Gastrocnemius medialis (tissue), 4 donors: ENCODE measurements around the gene SP110. TPM values are rescaled to one million over a fixed set of nuclear protein-coding genes. Genes with fewer than 3 reads are reported as not detected.

Experiments
- ATAC-seq, 2 donors: fragments of 150-250 bp; one replicate each; pipeline ENCODE4 v1.9.1; 2016
- DNase-seq, 2 donors: peaks; one replicate each; pipeline ENCODE4 v3.0.0-alpha.2; 2019
- H3K27ac ChIP-seq, 4 donors: fragments of 200-600 bp; sonication (generic); 1 replicate in 1 of 4; 2 replicates in 3 of 4; pipeline ENCODE4 v1.5.1; 2016 to 2018; ENCODE audit warnings: mild to moderate bottlenecking in 2 of 4, moderate library complexity in 1 of 4
- H3K27me3 ChIP-seq, 3 donors: fragments of 200-600 bp; sonication (generic) in 2 of 3; 1 replicate in 1 of 3; 2 replicates in 2 of 3; pipeline versions ENCODE4 v1.5.1 to v1.6.0; 2016 to 2019; ENCODE audit warnings: mild to moderate bottlenecking in 1 of 3, moderate library complexity in 1 of 3
- H3K36me3 ChIP-seq, 2 donors: fragments of 200-600 bp; sonication (generic) in 1 of 2; one replicate each; pipeline ENCODE4 v1.5.1; 2017 to 2018
- H3K4me1 ChIP-seq, 2 donors: fragments of 200-600 bp; sonication (generic) in 1 of 2; one replicate each; pipeline ENCODE4 v1.5.1; 2016 to 2017; ENCODE audit warnings: mild to moderate bottlenecking in 2 of 2
- H3K4me3 ChIP-seq, 4 donors: fragments of 200-600 bp; sonication (generic) in 3 of 4; 1 replicate in 1 of 4; 2 replicates in 3 of 4; pipeline ENCODE4 v1.5.1; 2016 to 2019; ENCODE audit warnings: mild to moderate bottlenecking in 2 of 4
- H3K9me3 ChIP-seq, 3 donors: fragments of 200-600 bp; sonication (generic) in 2 of 3; 1 replicate in 1 of 3; 2 replicates in 2 of 3; pipeline ENCODE4 v1.5.1; 2016 to 2019
- POLR2A ChIP-seq, 2 donors: fragments of 450-650 bp; IDR thresholded peaks; one replicate each; pipeline ENCODE4 v1.6.1; 2017; ENCODE audit warnings: antibody characterized with exemption in 2 of 2, mild to moderate bottlenecking in 2 of 2, moderate library complexity in 2 of 2
- in situ Hi-C, 4 donors: fragments of 200-750 bp; cut with MboI; loops; one replicate each; pipeline versions ENCODE4 v1.15.0 to v1.8.0; 2017; ENCODE audit warnings: low sequenced_read_pairs in 4 of 4
- intact Hi-C: fragments of 100-400 bp; cut with DNase I; formaldehyde crosslinking; loops from one replicate; pipeline ENCODE4 v1.15.1; 2023; ENCODE audit warnings: low total_unique reads
- total RNA-seq, 4 donors: library from RNA; depleted of rRNA; stranded (reverse); fragments of >200 nt; gene quantifications; one replicate each; pipeline versions ENCODE4 v1.1.0 to v1.2.3, GENCODE V29; 2016
- TF ChIP-seq, protein P1 (sequence below), 5 experiments: fragments of 450-650 bp in 3 of 5; fragments of 200-600 bp in 2 of 5; sonication (generic) in 2 of 5; IDR thresholded peaks in 4 of 5; conservative IDR thresholded peaks in 1 of 5; 1 replicate in 4 of 5; 2 replicates in 1 of 5; pipeline ENCODE4 v1.5.1; 2016 to 2019; ENCODE audit warnings: antibody characterized with exemption in 5 of 5, mild to moderate bottlenecking in 3 of 5, moderate library complexity in 3 of 5

The SP110 gene
- total RNA-seq, 4 donors from 2014 or later, result 3.0 to 7.0 (median 6.5) TPM

GRCh38 chr2:230156782-230157699 lies 62.7 kb downstream of the SP110 start:
- H3K27ac ChIP-seq, result no peak overlapping the region
- no peak for TF ChIP-seq POLR2A (IDR thresholded peaks at IDR 0.05)
- TF ChIP-seq, protein P1, sequence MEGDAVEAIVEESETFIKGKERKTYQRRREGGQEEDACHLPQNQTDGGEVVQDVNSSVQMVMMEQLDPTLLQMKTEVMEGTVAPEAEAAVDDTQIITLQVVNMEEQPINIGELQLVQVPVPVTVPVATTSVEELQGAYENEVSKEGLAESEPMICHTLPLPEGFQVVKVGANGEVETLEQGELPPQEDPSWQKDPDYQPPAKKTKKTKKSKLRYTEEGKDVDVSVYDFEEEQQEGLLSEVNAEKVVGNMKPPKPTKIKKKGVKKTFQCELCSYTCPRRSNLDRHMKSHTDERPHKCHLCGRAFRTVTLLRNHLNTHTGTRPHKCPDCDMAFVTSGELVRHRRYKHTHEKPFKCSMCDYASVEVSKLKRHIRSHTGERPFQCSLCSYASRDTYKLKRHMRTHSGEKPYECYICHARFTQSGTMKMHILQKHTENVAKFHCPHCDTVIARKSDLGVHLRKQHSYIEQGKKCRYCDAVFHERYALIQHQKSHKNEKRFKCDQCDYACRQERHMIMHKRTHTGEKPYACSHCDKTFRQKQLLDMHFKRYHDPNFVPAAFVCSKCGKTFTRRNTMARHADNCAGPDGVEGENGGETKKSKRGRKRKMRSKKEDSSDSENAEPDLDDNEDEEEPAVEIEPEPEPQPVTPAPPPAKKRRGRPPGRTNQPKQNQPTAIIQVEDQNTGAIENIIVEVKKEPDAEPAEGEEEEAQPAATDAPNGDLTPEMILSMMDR (IDR thresholded peaks at IDR 0.05 in 4 of 5, conservative IDR thresholded peaks at IDR 0.05 in 1 of 5), result no peak
- H3K4me3 ChIP-seq, result no peak overlapping the region
- no peaks in the 10 kb centered on the region for H3K9me3 ChIP-seq
- no peaks in the 10 kb centered on the region for H3K36me3 ChIP-seq
- H3K4me1 ChIP-seq, result no peaks in the 10 kb centered on the region
- in situ Hi-C loops, result no loop called here
- H3K27me3 ChIP-seq, result no peaks in the 10 kb centered on the region
- ATAC-seq (no peak), DNase-seq (no peak)
- intact Hi-C loops, result no loop called here

GRCh38 chr2:230155359-230155758 lies 64.4 kb downstream of the SP110 start:
- no peaks in the 10 kb centered on the region for H3K27me3 ChIP-seq
- no peak overlapping the region for H3K27ac ChIP-seq
- DNase-seq, result no peak
- no peak for ATAC-seq
- H3K4me3 ChIP-seq, result no peak overlapping the region
- no peaks in the 10 kb centered on the region for H3K9me3 ChIP-seq
- H3K36me3 ChIP-seq, result no peaks in the 10 kb centered on the region
- intact Hi-C loops, result no loop called here
- in situ Hi-C loops, result no loop called here
- H3K4me1 ChIP-seq, result no peaks in the 10 kb centered on the region
- TF ChIP-seq, protein P1 (IDR thresholded peaks at IDR 0.05 in 4 of 5, conservative IDR thresholded peaks at IDR 0.05 in 1 of 5), result no peak
- TF ChIP-seq POLR2A (IDR thresholded peaks at IDR 0.05), result no peak

GRCh38 chr2:230153390-230153976 lies 66.3 kb downstream of the SP110 start:
- H3K4me3 ChIP-seq, result no peak overlapping the region
- TF ChIP-seq, protein P1 (IDR thresholded peaks at IDR 0.05 in 4 of 5, conservative IDR thresholded peaks at IDR 0.05 in 1 of 5), result no peak
- no peak for TF ChIP-seq POLR2A (IDR thresholded peaks at IDR 0.05)
- H3K36me3 ChIP-seq, result no peaks in the 10 kb centered on the region
- H3K9me3 ChIP-seq, result no peaks in the 10 kb centered on the region
- H3K27me3 ChIP-seq, result no peaks in the 10 kb centered on the region
- H3K27ac ChIP-seq, result no peak overlapping the region
- no peaks in the 10 kb centered on the region for H3K4me1 ChIP-seq
- DNase-seq (no peak), ATAC-seq (no peak)
- in situ Hi-C loops (no loop called here), intact Hi-C loops (no loop called here)

DNA sequence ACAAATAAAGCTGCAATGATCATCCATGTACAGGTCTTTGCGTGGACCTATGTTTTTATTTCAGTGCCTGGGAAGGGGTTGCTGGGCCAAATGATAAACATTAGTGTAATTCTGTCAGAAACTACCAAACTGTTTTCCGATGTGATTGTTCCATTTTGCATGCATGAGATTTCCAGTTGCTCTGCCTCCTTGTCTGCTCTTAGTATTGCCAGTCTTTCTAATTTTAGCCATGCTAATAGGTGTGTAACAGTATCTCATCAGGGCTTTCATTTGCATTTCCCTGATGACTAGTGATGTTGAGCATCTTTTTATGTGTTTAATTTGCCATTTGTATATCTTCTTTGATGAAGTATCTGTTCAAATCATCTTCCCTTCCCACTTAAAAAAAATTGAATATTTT lies 67.5 kb downstream of the SP110 start:
- Histone ChIP-seq H3K27me3 (no peaks in the 10 kb centered on the region), H3K27ac (no peak overlapping the region), H3K36me3 (no peaks in the 10 kb centered on the region), H3K4me1 (no peaks in the 10 kb centered on the region), H3K4me3 (no peak overlapping the region), H3K9me3 (no peaks in the 10 kb centered on the region)
- in situ Hi-C loops (no loop called here), intact Hi-C loops (no loop called here)
- TF ChIP-seq, protein P1 (IDR thresholded peaks at IDR 0.05 in 4 of 5, conservative IDR thresholded peaks at IDR 0.05 in 1 of 5), result no peak
- no peak for TF ChIP-seq POLR2A (IDR thresholded peaks at IDR 0.05)
- ATAC-seq, result no peak
- DNase-seq, result no peak
